ENCODE results near the gene SNTB2. TPM values are rescaled to one million over a fixed set of nuclear protein-coding genes. Genes with fewer than 3 reads are reported as not detected.
"Not testable (repeated sequence)": the region's sequence is repeated elsewhere in the genome, so short reads cannot be mapped to it uniquely, and the experiment has no call there.

Gene SNTB2
- total RNA-seq, 1 donor from 2014 or later, result 91.0 TPM

DNA sequence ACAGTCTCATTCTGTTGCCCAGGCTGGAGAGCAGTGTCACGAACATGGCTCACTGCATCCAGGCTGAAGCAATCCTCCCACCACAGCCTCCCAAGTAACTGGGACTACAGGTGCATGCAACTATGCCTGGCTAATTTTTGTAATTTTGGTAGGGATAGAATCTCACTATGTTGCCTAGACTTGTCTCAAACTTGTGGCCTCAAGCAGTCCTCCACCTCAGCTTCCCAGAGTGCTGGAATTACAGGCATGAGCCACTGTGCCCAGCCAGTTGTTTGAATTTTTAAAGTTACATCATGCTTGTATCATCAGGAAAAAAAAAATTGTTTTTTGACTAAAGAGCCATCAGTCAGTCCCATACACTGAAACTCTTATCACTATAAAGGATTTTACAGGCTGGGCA is 107.1 kb downstream of the SNTB2 start:
- DNase-seq, result no peak

DNA sequence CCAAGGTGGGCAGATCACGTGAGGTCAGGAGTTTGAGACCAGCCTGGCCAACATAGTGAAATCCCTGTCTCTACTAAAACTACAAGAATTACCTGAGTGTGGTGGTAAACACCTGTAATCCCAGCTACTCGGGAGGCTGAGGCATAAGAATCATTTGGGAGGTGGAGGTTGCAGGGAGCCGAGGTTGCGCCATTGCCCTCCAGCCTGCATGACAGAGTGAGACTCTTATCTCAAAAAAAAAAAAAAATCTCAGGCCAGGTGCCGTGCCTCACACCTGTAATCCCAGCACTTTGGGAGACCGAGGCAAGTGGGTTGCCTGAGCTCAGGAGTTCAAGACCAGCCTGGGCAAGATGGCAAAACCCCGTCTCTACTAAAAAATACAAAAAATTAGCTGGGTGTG is 109.8 kb downstream of the SNTB2 start:
- DNase-seq, result not testable (repeated sequence)

DNA sequence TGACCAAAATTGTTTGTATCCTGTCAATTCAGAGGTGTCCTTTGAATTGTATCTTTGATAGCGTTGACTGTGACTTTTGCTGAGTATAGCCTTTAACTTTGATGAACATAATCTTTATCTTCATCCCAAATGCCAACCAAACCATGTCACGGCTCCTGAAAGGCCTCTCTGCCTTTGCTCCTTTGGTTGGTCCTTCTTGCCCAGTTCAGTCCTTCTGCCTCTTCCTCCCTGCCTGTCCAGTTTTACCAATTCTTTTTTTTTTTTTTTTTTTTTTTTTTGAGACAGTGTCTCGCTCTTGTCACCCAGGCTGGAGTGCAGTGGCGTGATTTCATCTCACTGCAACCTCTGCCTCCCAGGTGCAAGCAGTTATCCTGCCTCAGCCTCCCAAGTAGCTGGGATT is 111.3 kb downstream of the SNTB2 start:
- no peak for DNase-seq

DNA sequence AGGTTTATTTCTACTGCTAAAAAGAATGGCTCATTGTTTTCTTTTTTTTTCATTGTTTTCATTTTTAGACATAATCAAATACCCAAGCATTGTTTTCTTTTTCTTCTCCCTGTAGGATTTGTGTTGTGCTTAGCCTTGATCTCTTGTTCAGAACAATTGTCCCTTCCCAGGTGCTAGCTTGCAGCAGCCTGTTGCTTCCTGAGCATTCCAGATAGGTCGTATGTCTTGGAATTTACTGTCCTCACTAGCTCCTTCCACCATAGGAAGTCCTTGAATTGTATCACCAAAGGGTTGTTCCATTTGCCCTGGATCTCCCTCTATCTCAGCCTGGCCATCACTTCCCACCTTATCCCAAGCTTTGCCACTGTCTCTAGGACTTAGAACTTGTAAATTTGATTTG is 114.2 kb downstream of the SNTB2 start:
- DNase-seq, result peak; percentile 60

DNA sequence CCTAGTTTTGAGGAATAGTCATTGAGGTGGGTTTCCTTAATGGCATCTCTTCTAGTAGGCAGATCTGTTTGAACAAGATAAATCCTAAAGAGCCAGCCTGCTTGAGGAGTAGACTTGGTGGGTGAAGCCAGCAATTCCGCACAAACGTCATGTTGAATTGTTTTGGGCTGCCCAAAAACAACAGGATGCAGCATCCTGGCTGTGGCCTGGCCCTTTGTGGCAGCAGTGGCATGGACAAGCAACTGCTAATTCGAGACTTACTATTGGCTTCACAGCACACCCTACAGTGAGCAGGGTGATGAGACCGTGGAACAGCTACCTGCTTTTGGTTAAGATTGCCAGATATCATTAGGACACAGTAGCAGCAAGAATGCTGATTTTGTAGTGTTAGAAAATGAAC is 114.9 kb downstream of the SNTB2 start:
- peak; percentile 36 for DNase-seq

DNA sequence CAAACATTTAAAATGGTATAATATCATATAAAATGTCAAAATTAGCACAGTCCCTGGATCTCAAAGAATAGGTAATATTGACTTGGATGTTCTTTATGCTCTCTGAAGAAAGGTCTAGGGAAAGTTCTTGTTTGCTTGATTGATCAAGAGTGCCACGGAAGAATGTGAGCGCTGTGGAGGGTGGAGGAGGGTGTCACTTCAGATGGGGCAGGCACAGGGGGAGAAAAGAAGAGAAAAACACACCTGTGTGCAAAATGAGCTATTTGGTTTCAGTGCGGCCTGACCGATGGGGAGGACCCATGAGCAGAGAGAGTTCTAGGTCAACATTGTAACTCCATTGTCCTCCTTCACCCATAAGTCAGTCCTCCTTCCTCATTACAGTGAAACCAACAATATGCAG is 115.3 kb downstream of the SNTB2 start:
- DNase-seq, result no peak

DNA sequence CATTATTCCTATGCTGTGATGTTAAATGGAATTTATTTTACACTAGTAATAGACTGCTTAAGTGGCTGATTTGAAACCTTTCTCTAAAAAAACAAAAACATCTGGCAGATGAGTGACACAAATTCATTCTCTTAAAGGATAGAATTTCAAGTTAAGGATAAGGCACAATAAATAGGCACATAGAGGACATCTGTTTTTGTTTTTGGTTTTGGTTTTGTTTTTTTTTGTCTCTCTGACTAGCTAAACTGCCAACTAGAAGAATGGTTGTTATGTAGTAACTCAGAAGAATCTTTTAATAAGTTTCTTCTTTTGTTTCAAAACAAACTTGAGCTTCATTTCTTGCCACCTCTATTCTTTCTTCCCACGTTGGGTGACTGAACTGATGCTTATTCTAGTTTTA is 119.1 kb downstream of the SNTB2 start:
- no peak for DNase-seq

DNA sequence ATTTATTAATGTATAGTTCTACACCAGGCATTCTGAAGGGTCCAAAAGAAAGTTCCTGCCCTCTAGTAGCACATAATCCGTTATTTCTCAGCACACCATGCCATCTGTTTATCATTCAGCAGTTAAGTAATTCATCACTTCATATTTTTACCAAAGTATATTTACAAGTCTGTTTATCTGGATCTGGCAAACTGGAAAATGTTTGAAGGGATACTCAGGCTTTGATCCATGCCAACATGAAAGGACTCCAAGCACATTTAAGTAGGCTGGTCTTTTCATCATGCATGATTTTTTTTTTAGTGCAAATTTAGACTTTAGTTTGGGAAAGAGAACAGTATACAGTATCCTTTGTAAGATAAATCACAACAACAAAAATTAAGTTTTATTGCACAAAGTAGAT is 120.1 kb downstream of the SNTB2 start:
- no peak for DNase-seq

DNA sequence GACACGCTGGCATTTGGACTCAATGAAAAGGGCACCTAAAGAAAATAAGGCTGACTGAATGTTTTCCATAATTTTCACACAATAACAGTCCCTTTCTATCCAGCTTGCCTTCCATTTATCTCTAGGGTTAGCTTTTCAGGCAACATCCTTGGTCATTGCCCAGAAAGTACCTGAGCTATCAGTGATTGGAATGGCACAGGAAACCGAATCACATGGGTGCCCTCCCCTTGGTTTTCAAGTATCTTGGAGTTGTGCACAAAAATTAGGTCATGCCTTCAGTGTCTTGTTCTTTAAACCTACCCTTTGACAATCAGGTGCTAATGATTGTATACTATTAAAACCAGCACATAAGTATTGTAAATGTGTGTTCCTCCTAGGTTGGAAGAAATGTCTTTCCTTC is 120.9 kb downstream of the SNTB2 start:
- no peak for DNase-seq

DNA sequence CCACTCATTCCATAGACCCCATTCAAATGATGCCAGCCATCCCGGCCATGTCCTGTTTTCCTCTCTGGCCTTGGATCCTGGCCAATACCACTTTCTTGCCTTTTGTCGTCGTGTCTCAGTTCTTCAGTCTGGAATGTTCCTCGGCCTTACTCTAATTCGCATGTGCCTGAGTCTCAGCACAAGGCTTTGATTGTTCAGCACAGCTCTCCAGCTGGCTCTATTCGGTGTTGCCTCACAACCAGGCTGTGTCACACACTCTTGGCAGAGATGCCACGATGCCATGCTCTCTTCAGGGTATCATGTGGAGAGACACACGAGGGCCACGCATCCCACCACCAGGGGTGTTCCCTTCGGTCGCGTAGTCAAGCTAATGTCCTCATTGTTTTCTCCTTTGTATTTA is 122.4 kb downstream of the SNTB2 start:
- DNase-seq, result peak; percentile 18

DNA sequence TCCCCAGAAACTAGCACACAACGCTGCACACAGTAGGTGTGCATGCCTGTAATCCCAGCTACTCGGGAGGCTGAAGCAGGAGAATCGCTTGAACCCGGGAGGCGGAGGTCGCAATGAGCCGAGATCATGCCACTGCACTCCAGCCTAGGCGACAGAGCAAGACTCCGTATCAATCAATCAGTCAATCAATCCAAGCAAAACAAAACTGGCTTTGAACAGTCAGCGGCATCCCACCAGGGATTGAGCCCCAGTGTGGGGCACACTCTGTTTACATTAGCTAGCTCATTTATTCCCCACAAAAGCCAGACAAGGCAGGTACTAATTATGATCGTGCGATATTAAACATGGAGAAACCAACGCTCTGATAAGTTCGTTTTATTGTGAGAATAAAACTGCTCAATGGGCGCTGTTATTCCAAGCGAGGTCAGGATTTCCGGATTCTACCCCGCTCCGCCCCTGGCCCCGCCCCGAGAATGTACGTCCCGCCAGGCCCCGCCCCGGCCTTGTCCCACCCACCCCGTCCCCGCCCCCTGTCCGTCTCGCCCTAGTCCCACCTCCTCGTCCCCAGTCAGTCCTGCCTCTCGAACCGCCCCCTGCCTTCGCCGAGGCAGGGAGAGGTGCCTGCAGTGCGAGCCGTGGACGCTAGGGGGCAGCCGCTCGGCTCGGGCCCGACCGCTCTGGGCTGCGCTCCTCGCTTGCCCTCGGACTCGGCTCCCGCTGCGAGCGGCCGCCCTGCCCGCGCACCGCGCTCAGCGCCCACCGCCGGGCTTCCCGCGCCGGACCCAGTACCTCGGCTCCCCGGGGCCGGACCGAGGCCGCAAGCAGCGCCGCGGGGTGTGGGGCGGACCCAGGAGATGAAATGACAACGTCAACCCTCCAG is 123.9 kb downstream of the SNTB2 start, which contains the start of gene VPS4A:
Gene VPS4A, plus strand, starts transcription at position 698 of the 880 bp plus-strand sequence. Its CDS starts 162 bp downstream, at position 860.
- peak; percentile 97 for DNase-seq

DNA sequence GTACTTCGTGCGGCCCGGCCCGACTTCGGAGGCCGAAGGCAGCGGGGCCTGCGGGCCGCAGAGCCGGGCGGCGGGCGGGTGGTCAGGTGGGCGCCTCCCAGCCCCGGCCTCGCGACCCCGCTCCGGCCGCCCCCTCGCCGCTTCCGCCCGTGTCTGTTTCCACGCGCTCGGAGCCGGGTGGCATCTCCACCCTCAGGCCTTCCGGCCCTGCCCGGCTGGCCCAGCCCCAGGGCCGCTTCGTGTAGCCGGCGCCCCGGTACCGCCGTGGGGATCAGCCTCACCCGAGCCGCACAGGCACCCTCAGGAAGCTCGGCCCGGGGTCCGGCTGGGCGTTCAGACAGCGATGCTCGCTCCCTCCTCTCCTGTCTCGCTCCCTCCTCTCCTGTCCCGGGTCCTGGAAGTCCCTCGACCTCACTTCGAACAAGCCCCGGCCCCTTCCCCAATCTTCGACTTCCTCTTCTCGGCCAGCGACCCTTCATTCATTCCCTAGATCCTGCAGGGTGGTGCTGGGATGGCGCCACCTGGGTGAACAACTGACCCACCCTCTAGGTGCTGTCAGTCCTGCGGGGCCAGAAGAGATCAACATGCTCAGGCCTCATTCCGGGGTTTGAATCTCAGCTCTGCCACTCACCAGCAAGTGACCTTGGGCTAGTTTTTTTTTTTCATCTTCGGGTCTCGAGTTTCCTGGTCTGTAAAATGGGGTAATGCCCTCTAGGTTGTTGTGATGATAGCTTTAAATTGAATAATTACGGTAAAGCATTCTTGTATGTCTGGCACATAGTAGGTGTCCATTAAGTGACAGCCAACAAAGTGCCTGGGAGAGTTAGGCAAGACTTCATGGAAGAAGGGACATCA is 124.8 kb downstream of the SNTB2 start:
- DNase-seq, result peak; percentile 41

DNA sequence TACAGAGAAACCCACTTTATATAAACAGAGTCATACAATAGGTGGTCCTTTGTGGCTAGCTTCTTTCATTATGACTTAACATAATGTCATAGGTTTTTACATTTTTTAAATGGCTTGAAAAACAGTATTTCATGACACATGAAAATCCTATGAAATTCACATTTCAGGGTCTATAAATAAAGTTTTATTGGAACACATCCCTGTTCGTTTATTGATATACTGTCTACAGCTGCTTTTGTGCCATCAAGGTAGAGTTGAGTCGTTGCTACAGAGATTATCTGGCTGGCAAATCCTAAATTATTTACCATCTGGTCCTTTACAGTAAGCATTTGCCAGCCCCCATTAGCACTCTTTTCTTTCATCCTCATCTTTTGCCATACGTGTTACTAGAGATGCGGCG is 126.5 kb downstream of the SNTB2 start:
- no peak for DNase-seq

DNA sequence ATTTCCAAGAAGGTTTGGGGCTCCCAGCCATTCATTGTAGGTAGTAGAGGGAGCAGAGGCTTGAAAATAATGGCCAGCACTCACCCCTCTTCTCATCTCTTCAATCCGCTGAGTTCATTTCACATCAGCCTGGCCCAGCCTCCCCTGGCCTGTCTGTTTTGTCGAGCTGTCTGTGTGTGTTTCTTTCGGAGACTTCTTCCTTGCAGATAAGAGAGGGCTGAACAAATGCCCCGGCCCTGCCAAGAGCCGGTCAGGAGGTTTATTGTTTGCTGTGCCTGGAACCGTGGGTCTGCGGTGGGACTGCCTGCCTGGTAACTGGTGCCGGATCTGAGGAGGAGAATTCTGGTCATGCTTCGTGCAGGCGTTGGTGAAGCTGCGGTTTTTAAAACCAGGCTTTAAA is 127.6 kb downstream of the SNTB2 start:
- DNase-seq, result no peak

DNA sequence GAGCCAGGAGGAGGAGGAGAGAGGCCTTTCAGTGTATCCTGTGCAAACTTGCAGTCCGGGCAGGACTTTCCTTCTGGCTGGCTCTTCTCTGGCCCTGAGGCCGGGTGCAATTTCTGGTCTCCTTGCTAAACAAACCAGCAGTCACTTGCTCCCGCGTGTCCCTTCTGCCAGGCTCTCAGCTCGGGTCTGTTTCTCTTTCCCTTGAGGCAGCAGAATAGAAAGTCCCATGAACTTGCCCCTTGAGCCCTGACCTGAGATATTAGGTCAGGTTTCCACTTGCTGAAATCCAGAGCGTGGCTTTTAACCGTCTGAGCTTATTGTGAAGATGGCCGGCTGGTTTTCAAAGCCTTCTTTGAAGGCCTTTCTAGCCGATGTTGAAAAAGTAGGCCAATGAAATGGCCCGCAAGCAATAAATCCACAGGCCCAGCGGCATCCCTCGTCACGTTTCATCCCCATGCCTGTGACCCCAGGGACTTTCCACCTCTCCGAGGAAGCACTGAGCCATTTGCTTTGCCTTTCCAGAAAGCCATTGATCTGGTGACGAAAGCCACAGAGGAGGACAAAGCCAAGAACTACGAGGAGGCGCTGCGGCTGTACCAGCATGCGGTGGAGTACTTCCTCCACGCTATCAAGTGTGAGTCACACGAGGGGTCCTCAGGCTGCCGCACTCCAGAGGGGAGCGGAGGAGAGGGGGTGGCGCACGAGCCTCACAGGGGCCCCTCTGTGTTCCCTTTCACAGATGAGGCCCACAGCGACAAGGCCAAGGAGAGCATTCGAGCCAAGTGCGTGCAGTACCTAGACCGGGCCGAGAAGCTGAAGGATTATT is 128.7 kb downstream of the SNTB2 start:
- no peak for DNase-seq

DNA sequence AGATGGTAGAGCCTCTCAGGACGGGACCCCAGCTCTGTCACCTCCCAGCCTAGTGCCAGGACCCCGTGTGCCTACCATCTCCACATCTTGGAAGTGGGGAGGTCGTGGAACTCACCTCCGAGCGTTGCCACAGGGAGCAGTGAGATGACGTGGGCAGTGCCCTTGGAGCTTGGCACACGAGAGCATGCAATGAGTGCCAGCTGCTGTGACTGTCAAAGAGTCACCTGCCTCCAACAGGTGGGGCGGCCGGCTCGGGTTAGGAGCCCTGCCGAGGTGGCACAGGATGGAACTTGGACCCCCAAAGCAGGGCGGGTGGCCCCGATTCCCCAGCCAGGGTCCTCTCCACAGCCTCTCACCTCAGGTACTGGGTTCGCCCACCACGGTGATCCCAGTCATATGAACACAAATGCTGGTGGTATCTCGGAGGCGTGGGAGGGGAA is 129.7 kb downstream of the SNTB2 start:
- no peak for DNase-seq

DNA sequence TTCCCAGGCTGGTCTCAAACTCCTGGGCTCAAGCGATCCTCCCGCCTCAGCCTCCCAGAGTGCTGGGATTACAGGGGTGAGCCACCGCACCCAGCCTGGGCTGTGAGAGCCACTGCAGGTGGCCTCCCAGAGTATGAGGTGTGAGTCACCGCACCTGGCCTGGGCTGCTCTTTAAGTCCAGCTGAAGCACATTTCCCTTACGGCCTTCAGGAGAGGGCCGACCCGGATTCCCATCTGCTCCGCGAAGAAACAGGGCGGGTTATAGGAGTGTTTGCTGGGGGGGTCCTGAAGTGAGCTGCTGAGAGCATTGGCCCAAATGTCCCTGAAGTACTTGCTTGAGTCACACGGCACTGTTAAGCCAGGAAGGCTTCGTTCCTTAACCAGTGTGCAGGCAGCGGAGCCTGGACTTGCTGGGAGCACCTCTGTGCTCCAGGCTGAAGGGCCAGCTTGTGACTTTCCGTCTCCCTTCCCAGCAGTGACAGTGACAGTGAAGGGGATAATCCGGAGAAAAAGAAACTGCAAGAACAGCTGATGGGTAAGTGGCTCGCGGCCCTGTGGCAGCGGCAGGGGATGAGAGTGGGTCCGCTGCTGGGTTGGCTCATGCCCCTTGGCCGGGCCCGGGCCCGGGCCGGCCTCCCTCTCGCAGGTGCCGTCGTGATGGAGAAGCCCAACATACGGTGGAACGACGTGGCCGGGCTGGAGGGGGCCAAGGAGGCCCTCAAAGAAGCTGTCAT is 131.4 kb downstream of the SNTB2 start:
- no peak for DNase-seq

DNA sequence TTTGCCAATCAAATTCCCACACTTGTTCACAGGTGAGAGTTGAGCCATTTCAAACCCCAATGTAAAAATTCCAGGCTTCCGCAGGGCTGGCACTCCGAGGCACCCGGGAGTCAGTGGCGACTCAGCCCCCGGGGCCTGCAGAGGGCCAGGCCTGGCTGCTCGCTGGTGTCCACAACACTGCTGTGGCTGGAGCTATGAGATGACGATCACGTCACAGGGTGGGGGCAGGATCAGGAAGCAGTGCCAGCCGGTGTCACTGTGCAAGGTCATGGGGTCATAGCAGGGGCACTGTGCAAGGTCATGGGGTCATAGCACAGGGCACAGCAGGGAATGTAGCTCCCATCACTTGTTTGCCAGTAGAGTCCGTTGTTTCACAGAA is 131.9 kb downstream of the SNTB2 start:
- DNase-seq, result no peak

DNA sequence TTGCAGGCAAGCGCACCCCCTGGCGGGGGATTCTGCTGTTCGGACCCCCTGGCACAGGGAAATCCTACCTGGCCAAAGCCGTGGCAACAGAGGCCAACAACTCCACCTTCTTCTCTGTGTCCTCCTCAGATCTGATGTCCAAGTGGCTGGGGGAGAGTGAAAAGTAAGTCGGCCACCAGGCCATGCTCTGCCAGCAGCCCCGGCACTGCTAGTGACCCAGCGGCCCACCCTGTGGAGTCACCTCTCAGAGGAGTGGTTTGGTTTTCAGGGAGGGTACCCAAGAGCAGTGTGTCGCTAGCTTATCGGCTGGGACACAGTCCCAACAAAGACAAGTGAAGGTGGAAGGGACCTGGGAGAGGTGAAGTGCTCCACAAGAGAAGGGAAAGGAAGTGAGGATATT is 132.4 kb downstream of the SNTB2 start:
- DNase-seq, result no peak

DNA sequence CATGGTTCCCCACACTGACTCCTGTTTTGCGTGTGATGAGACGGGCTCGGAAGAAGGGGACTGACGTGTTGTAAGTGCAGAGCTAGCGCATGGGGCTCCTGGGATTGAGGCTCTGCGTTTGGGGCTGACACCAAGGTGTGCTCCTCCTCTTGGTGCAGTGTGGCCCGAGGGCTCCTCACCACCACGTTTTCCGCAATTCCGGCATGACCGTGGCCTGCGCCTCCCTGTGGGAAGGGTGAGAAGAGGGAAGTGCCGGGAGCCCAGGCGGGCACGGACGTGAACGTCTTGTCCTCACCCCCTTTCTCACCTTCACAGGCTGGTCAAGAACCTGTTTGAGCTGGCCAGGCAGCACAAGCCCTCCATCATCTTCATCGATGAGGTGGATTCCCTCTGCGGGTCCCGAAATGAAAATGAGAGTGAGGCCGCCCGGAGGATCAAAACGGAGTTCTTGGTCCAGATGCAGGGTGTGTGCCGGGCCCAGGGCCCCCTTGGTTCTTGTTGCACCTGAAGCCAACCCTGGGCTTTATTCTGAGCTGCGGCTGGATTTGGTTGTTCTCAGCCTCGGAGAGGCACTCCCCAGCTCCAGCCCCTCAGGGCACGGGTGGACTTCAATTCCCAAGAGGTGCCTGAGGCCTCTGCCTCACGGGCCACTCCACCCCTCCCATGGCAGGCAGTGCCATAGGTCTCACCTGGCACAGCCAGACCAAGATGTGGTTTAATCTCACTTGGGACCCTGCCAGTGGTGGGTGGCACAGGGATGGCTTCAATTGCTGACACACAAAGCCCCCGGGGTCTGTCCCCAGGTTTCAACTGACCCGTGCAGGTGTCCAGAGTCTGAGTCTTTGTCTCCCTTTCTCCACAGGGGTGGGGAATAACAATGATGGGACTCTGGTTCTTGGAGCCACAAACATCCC is 133.1 kb downstream of the SNTB2 start:
- no peak for DNase-seq

DNA sequence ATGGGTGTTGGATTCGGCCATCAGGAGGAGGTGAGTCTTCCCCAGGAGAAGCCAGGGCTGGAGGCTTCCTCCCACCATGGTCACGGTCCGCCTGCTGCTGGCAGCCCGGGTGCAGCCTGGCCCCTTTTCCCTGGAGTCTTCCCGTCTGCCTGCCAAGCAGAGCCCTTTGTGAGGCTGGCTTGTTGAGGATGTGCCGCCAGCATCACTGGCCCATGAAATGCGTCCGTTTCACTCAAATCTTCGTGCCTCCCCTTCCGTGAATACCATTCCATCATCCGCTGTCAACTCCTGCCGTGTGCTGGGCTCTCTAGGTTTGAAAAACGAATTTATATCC is 133.7 kb downstream of the SNTB2 start:
- DNase-seq, result no peak
